Body of pancreas (tissue), 4 donors: Measurements from ENCODE around the gene SPATA16. TPM values are rescaled to one million over a fixed set of nuclear protein-coding genes. Genes with fewer than 3 reads are reported as not detected.

ENCODE experiments used
- ATAC-seq: fragments of 150-250 bp; one replicate; pipeline ENCODE4 v1.9.1; 2016
- DNase-seq, 4 donors: peaks; one replicate each; pipeline ENCODE4 v3.0.0-alpha.2; 2019
- H3K27ac ChIP-seq, 4 donors: fragments of 200-600 bp; sonication (generic); 1 replicate in 3 of 4; 2 replicates in 1 of 4; pipeline versions ENCODE4 v1.5.1 to v1.6.1; 2016 to 2019; ENCODE audit warnings: mild to moderate bottlenecking in 1 of 4, mixed read lengths in 1 of 4, moderate library complexity in 1 of 4
- H3K27me3 ChIP-seq, 2 donors: fragments of 200-600 bp; sonication (generic); one replicate each; pipeline ENCODE4 v1.6.0; 2016; ENCODE audit warnings: mild to moderate bottlenecking in 1 of 2
- H3K36me3 ChIP-seq, 2 donors: fragments of 200-600 bp; sonication (generic); replicated peaks in 1 of 2; 2 replicates each; pipeline ENCODE4 v1.5.1; 2016; ENCODE audit warnings: low read depth in 2 of 2; ENCODE audit not compliant: insufficient read depth in 1 of 2
- H3K4me1 ChIP-seq: fragments of 200-600 bp; sonication (generic); one replicate; pipeline ENCODE4 v1.6.0; 2016
- H3K4me3 ChIP-seq, 2 donors: fragments of 200-600 bp; sonication (generic); 1 replicate in 1 of 2; 2 replicates in 1 of 2; pipeline ENCODE4 v1.5.1; 2016 to 2019
- H3K9me3 ChIP-seq, 3 donors: fragments of 200-600 bp; sonication (generic); 1 replicate in 2 of 3; 2 replicates in 1 of 3; pipeline ENCODE4 v1.5.1; 2016
- CTCF ChIP-seq, 7 experiments: fragments of 450-650 bp in 4 of 7; fragments of 200-600 bp in 3 of 7; sonication (generic) in 3 of 7; IDR thresholded peaks; one replicate each; pipeline ENCODE4 v1.5.1; 2016 to 2019; ENCODE audit warnings: antibody characterized with exemption in 7 of 7
- POLR2A ChIP-seq, 3 donors: fragments of 450-650 bp; IDR thresholded peaks; one replicate each; pipeline ENCODE4 v1.6.1; 2016; ENCODE audit warnings: antibody characterized with exemption in 3 of 3, mild to moderate bottlenecking in 2 of 3
- WGBS, 2 donors: methylation state at CpG; one replicate each; pipeline ENCODE4 v1.1.5; 2017; 5-methylcytosine and 5-hydroxymethylcytosine counted together
- intact Hi-C: fragments of 100-400 bp; cut with DNase I; formaldehyde crosslinking; loops from one replicate; pipeline ENCODE4 v1.15.1; 2023
- total RNA-seq, 2 donors: library from RNA; depleted of rRNA; stranded (reverse); fragments of >200 nt; gene quantifications; one replicate each; pipeline ENCODE4 v1.1.0, GENCODE V29; 2016

The SPATA16 gene
- total RNA-seq, 2 donors from 2014 or later: not detected

- ATAC-seq (no peak), DNase-seq (no peak)
- intact Hi-C loops: no loop called here
- TF ChIP-seq CTCF (IDR thresholded peaks at IDR 0.05): no peak
- no peak for TF ChIP-seq POLR2A (IDR thresholded peaks at IDR 0.05)
- H3K9me3 ChIP-seq: no peaks in the 10 kb centered on the region
- H3K27ac ChIP-seq: no peak overlapping the region
- 65 to 74% methylated on average over 2 of the region's 2 CpGs for WGBS, 2 donors
- no peaks in the 10 kb centered on the region for H3K4me1 ChIP-seq
- H3K36me3 ChIP-seq: no peaks in the 10 kb centered on the region
- H3K27me3 ChIP-seq: no peaks in the 10 kb centered on the region
- H3K4me3 ChIP-seq: no peak overlapping the region
Observed at GRCh38 chr3:173018758-173019157, 122.3 kb downstream of the SPATA16 start.

GRCh38 chr3:173013219-173013832, 127.7 kb downstream of the SPATA16 start:
- WGBS, 2 donors: 48 to 53% methylated on average over 3 of the region's 3 CpGs
- no peaks in the 10 kb centered on the region for H3K36me3 ChIP-seq
- no peaks in the 10 kb centered on the region for H3K4me1 ChIP-seq
- DNase-seq: no peak
- no peaks in the 10 kb centered on the region for H3K9me3 ChIP-seq
- TF ChIP-seq POLR2A (IDR thresholded peaks at IDR 0.05) (no peak), CTCF (IDR thresholded peaks at IDR 0.05) (no peak)
- H3K27me3 ChIP-seq: no peaks in the 10 kb centered on the region
- H3K4me3 ChIP-seq: no peak overlapping the region
- intact Hi-C loops: no loop called here
- ATAC-seq: no peak
- H3K27ac ChIP-seq: no peak overlapping the region

- Histone ChIP-seq H3K9me3 (no peaks in the 10 kb centered on the region), H3K4me1 (peaks cover 5% of the 10 kb centered on the region), H3K27ac (no peak overlapping the region), H3K27me3 (no peaks in the 10 kb centered on the region), H3K4me3 (no peak overlapping the region), H3K36me3 (no peaks in the 10 kb centered on the region)
- WGBS, 2 donors: 93 to 97% methylated on average over 4 to 6 of the region's 6 CpGs
- intact Hi-C loops: no loop called here
- TF ChIP-seq CTCF (IDR thresholded peaks at IDR 0.05) (no peak), POLR2A (IDR thresholded peaks at IDR 0.05) (no peak)
- DNase-seq: no peak
- no peak for ATAC-seq
Observed at GRCh38 chr3:173009410-173009809, 131.6 kb downstream of the SPATA16 start.

- no peak for ATAC-seq
- TF ChIP-seq CTCF (IDR thresholded peaks at IDR 0.05) (no peak), POLR2A (IDR thresholded peaks at IDR 0.05) (no peak)
- Histone ChIP-seq H3K27me3 (no peaks in the 10 kb centered on the region), H3K27ac (no peak overlapping the region), H3K4me1 (peaks cover 5% of the 10 kb centered on the region), H3K36me3 (no peaks in the 10 kb centered on the region), H3K9me3 (no peaks in the 10 kb centered on the region), H3K4me3 (no peak overlapping the region)
- intact Hi-C loops: no loop called here
- no peak for DNase-seq
- WGBS, 2 donors: 88% methylated on average over 3 of the region's 3 CpGs
Observed at GRCh38 chr3:173008978-173009377, 132.1 kb downstream of the SPATA16 start.

GRCh38 chr3:173007079-173007723, 133.8 kb downstream of the SPATA16 start:
- no peaks in the 10 kb centered on the region for H3K9me3 ChIP-seq
- TF ChIP-seq POLR2A (IDR thresholded peaks at IDR 0.05): no peak
- no peak for TF ChIP-seq CTCF (IDR thresholded peaks at IDR 0.05)
- DNase-seq (no peak), ATAC-seq (no peak)
- H3K27me3 ChIP-seq: no peaks in the 10 kb centered on the region
- no peak overlapping the region for H3K4me3 ChIP-seq
- intact Hi-C loops: no loop called here
- H3K4me1 ChIP-seq: peaks cover 5% of the 10 kb centered on the region
- no peak overlapping the region for H3K27ac ChIP-seq
- H3K36me3 ChIP-seq: no peaks in the 10 kb centered on the region
- 35 to 38% methylated on average over 3 of the region's 3 CpGs for WGBS, 2 donors
